HEK293 (cell line): Measurements from ENCODE around the gene TBPL1.

ENCODE experiments used
- GLIS1 ChIP-seq: fragments of 450-650 bp; formaldehyde crosslinking; IDR thresholded peaks from 2 replicates; pipeline ENCODE4 v1.5.1; 2016; ENCODE audit warnings: missing biosample characterization, missing genetic modification characterization
- OVOL3 ChIP-seq: fragments of 450-650 bp; formaldehyde crosslinking; IDR thresholded peaks from 2 replicates; pipeline ENCODE4 v1.5.1; 2016; ENCODE audit warnings: missing biosample characterization, missing genetic modification characterization
- TRIM28 ChIP-seq: IDR thresholded peaks from 2 replicates; pipeline ENCODE4 v1.6.1; 2011; ENCODE audit warnings: low read length, control low read depth, borderline replicate concordance
- WT1 ChIP-seq: fragments of 450-650 bp; formaldehyde crosslinking; IDR thresholded peaks from 2 replicates; pipeline ENCODE4 v1.5.1; 2016; ENCODE audit warnings: missing biosample characterization, missing genetic modification characterization
- ZBTB20 ChIP-seq: fragments of 450-650 bp; formaldehyde crosslinking; IDR thresholded peaks from 2 replicates; pipeline ENCODE4 v1.5.1; 2016; ENCODE audit warnings: missing biosample characterization, missing genetic modification characterization
- ZFP69B ChIP-seq: fragments of 450-650 bp; formaldehyde crosslinking; IDR thresholded peaks from 2 replicates; pipeline ENCODE4 v1.5.1; 2016; ENCODE audit warnings: missing biosample characterization, missing genetic modification characterization
- ZNF121 ChIP-seq: fragments of 450-650 bp; formaldehyde crosslinking; IDR thresholded peaks from 2 replicates; pipeline ENCODE4 v1.5.1; 2016; ENCODE audit warnings: missing biosample characterization, missing genetic modification characterization
- ZNF133 ChIP-seq: fragments of 450-650 bp; formaldehyde crosslinking; IDR thresholded peaks from 2 replicates; pipeline ENCODE4 v1.5.1; 2016; ENCODE audit warnings: missing biosample characterization, missing genetic modification characterization
- ZNF155 ChIP-seq: fragments of 450-650 bp; formaldehyde crosslinking; IDR thresholded peaks from 2 replicates; pipeline ENCODE4 v1.5.1; 2016; ENCODE audit warnings: missing biosample characterization, missing genetic modification characterization
- ZNF19 ChIP-seq: fragments of 450-650 bp; formaldehyde crosslinking; IDR thresholded peaks from 2 replicates; pipeline ENCODE4; 2016; ENCODE audit warnings: missing biosample characterization, missing genetic modification characterization, low read depth
- ZNF211 ChIP-seq: fragments of 450-650 bp; formaldehyde crosslinking; IDR thresholded peaks from 2 replicates; pipeline ENCODE4 v1.5.1; 2016; ENCODE audit warnings: low read depth, missing biosample characterization, missing genetic modification characterization
- ZNF324 ChIP-seq: fragments of 450-650 bp; formaldehyde crosslinking; IDR thresholded peaks from 2 replicates; pipeline ENCODE4 v1.5.1; 2016; ENCODE audit warnings: missing biosample characterization, missing genetic modification characterization
- ZNF350 ChIP-seq: fragments of 450-650 bp; formaldehyde crosslinking; IDR thresholded peaks from 2 replicates; pipeline ENCODE4 v1.5.0; 2017; ENCODE audit warnings: missing biosample characterization, mild to moderate bottlenecking, missing genetic modification characterization
- ZNF394 ChIP-seq: fragments of 450-650 bp; formaldehyde crosslinking; IDR thresholded peaks from 2 replicates; pipeline ENCODE4 v1.5.1; 2016; ENCODE audit warnings: missing biosample characterization, missing genetic modification characterization, mild to moderate bottlenecking, moderate library complexity, borderline replicate concordance
- ZNF423 ChIP-seq: fragments of 450-650 bp; formaldehyde crosslinking; IDR thresholded peaks from 2 replicates; pipeline ENCODE4 v1.5.1; 2016; ENCODE audit warnings: missing biosample characterization, missing genetic modification characterization
- ZNF433 ChIP-seq: fragments of 450-650 bp; formaldehyde crosslinking; IDR thresholded peaks from 2 replicates; pipeline ENCODE4 v1.5.1; 2016; ENCODE audit warnings: missing biosample characterization, missing genetic modification characterization, low read depth
- ZNF473 ChIP-seq: fragments of 450-650 bp; formaldehyde crosslinking; IDR thresholded peaks from 2 replicates; pipeline ENCODE4 v1.5.1; 2017; ENCODE audit warnings: missing biosample characterization, missing genetic modification characterization
- ZNF571 ChIP-seq: fragments of 450-650 bp; formaldehyde crosslinking; IDR thresholded peaks from 2 replicates; pipeline ENCODE4 v1.5.0; 2017; ENCODE audit warnings: missing biosample characterization, missing genetic modification characterization
- ZNF610 ChIP-seq: fragments of 450-650 bp; formaldehyde crosslinking; IDR thresholded peaks from 2 replicates; pipeline ENCODE4 v1.5.1; 2016; ENCODE audit warnings: missing biosample characterization, missing genetic modification characterization, borderline replicate concordance
- ZNF660 ChIP-seq: fragments of 450-650 bp; IDR thresholded peaks from 2 replicates; pipeline ENCODE4 v1.5.1; 2018; ENCODE audit warnings: missing biosample characterization, mild to moderate bottlenecking, missing genetic modification characterization
- ZNF830 ChIP-seq: fragments of 450-650 bp; IDR thresholded peaks from 2 replicates; pipeline ENCODE4 v1.5.0; 2018; ENCODE audit warnings: missing biosample characterization, missing genetic modification characterization, low read depth, mild to moderate bottlenecking, moderate library complexity
- TF ChIP-seq, protein P1 (sequence below): IDR thresholded peaks from 2 replicates; pipeline ENCODE4 v1.6.1; 2011; ENCODE audit warnings: mild to moderate bottlenecking, low read depth, low read length, borderline replicate concordance
- TF ChIP-seq, protein P2 (sequence below): fragments of 450-650 bp; formaldehyde crosslinking; IDR thresholded peaks from 2 replicates; pipeline ENCODE4 v1.5.1; 2016; ENCODE audit warnings: missing biosample characterization, missing genetic modification characterization
- TF ChIP-seq, protein P3 (sequence below): fragments of 450-650 bp; formaldehyde crosslinking; IDR thresholded peaks from 2 replicates; pipeline ENCODE4 v1.5.1; 2016; ENCODE audit warnings: missing biosample characterization, missing genetic modification characterization, borderline replicate concordance
- TF ChIP-seq, protein P4 (sequence below): fragments of 450-650 bp; formaldehyde crosslinking; IDR thresholded peaks from 2 replicates; pipeline ENCODE4 v1.5.1; 2016; ENCODE audit warnings: missing biosample characterization, missing genetic modification characterization
- TF ChIP-seq, protein P5 (sequence below): fragments of 450-650 bp; formaldehyde crosslinking; IDR thresholded peaks from 2 replicates; pipeline ENCODE4 v1.5.1; 2016; ENCODE audit warnings: missing biosample characterization, missing genetic modification characterization
- TF ChIP-seq, protein P6 (sequence below): fragments of 450-650 bp; formaldehyde crosslinking; IDR thresholded peaks from 2 replicates; pipeline ENCODE4 v1.5.1; 2017; ENCODE audit warnings: missing biosample characterization, missing genetic modification characterization
- TF ChIP-seq, protein P7 (sequence below): fragments of 450-650 bp; formaldehyde crosslinking; IDR thresholded peaks from 2 replicates; pipeline ENCODE4 v1.5.1; 2016; ENCODE audit warnings: missing biosample characterization, missing genetic modification characterization

Gene TBPL1

DNA sequence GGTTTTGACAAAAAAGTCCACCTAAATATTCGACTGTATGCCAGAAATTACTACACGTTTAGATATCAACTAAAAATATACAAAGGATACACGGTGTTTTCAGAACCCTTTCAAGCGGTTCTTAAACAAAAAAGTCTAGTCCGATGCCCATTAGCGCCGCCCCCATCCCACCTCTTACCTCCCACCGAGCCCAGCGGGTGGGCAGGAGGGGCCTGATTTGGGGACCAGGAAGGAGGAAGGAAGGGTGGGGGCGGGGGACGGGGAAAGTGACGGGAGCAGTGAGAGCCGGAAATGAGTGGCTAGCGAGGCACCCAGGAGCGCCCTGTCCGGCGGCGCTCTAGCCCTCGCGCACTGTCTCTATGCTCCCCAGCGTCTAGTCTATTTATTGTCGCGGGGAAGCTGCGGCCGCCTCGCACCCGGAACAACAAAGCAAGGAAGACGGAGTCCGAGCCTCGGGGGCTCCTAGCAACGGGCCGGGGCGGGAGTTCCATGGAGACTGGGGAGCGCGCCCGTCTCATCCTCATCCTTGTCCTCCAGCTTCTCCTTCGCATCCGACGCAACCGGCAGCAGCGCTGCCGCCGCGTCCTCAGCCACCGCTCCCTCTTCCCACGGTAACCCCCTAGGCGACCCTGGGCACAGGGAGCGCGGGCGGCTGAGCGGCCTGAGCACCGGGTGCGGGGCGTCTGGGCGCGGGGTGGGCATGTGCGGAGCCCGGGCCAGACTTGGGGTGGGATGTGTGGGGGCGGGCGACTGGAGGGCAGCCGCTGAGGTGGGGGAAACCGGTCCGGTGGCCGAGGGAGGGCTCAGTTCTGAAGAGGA is at the start of gene TBPL1 (continued):
- TF ChIP-seq ZNF610 (tag by site-specific recombination) (peak; percentile 77), WT1 (tag by site-specific recombination) (peak; percentile 62), ZNF473 (tag by site-specific recombination) (no peak), ZFP69B (peak; percentile 71; the same call in 1 of the 2 replicates), ZNF155 (no peak), OVOL3 (no peak), ZNF394 (tag by site-specific recombination) (peak; percentile 89), GLIS1 (tag by site-specific recombination) (peak; percentile 96), ZNF660 (tag by site-specific recombination) (peak; percentile 89), ZNF423 (tag by site-specific recombination) (peak; percentile 77), ZNF211 (no peak), ZNF433 (no peak), ZNF571 (no peak), TRIM28 (no peak), ZNF350 (tag by site-specific recombination) (no peak), ZNF19 (tag by site-specific recombination) (no peak; the same call in 1 of the 2 replicates), ZNF324 (peak; percentile 86), ZNF830 (tag by site-specific recombination) (no peak), ZNF121 (tag by site-specific recombination) (no peak), ZBTB20 (tag by site-specific recombination) (peak; percentile 62; the same call in 1 of the 2 replicates), ZNF133 (tag by site-specific recombination) (no peak)
- TF ChIP-seq, protein P1, sequence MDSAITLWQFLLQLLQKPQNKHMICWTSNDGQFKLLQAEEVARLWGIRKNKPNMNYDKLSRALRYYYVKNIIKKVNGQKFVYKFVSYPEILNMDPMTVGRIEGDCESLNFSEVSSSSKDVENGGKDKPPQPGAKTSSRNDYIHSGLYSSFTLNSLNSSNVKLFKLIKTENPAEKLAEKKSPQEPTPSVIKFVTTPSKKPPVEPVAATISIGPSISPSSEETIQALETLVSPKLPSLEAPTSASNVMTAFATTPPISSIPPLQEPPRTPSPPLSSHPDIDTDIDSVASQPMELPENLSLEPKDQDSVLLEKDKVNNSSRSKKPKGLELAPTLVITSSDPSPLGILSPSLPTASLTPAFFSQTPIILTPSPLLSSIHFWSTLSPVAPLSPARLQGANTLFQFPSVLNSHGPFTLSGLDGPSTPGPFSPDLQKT: peak; percentile 80; the same call in 1 of the 2 replicates
- TF ChIP-seq, protein P2, sequence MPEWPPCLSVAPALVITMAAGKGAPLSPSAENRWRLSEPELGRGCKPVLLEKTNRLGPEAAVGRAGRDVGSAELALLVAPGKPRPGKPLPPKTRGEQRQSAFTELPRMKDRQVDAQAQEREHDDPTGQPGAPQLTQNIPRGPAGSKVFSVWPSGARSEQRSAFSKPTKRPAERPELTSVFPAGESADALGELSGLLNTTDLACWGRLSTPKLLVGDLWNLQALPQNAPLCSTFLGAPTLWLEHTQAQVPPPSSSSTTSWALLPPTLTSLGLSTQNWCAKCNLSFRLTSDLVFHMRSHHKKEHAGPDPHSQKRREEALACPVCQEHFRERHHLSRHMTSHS (tag by site-specific recombination): no peak
- TF ChIP-seq, protein P3, sequence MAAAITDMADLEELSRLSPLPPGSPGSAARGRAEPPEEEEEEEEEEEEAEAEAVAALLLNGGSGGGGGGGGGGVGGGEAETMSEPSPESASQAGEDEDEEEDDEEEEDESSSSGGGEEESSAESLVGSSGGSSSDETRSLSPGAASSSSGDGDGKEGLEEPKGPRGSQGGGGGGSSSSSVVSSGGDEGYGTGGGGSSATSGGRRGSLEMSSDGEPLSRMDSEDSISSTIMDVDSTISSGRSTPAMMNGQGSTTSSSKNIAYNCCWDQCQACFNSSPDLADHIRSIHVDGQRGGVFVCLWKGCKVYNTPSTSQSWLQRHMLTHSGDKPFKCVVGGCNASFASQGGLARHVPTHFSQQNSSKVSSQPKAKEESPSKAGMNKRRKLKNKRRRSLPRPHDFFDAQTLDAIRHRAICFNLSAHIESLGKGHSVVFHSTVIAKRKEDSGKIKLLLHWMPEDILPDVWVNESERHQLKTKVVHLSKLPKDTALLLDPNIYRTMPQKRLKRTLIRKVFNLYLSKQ: no peak
- TF ChIP-seq, protein P4, sequence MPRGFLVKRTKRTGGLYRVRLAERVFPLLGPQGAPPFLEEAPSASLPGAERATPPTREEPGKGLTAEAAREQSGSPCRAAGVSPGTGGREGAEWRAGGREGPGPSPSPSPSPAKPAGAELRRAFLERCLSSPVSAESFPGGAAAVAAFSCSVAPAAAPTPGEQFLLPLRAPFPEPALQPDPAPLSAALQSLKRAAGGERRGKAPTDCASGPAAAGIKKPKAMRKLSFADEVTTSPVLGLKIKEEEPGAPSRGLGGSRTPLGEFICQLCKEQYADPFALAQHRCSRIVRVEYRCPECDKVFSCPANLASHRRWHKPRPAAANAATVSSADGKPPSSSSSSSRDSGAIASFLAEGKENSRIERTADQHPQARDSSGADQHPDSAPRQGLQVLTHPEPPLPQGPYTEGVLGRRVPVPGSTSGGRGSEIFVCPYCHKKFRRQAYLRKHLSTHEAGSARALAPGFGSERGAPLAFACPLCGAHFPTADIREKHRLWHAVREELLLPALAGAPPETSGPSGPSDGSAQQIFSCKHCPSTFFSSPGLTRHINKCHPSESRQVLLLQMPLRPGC (tag by site-specific recombination): peak; percentile 83
- TF ChIP-seq, protein P5, sequence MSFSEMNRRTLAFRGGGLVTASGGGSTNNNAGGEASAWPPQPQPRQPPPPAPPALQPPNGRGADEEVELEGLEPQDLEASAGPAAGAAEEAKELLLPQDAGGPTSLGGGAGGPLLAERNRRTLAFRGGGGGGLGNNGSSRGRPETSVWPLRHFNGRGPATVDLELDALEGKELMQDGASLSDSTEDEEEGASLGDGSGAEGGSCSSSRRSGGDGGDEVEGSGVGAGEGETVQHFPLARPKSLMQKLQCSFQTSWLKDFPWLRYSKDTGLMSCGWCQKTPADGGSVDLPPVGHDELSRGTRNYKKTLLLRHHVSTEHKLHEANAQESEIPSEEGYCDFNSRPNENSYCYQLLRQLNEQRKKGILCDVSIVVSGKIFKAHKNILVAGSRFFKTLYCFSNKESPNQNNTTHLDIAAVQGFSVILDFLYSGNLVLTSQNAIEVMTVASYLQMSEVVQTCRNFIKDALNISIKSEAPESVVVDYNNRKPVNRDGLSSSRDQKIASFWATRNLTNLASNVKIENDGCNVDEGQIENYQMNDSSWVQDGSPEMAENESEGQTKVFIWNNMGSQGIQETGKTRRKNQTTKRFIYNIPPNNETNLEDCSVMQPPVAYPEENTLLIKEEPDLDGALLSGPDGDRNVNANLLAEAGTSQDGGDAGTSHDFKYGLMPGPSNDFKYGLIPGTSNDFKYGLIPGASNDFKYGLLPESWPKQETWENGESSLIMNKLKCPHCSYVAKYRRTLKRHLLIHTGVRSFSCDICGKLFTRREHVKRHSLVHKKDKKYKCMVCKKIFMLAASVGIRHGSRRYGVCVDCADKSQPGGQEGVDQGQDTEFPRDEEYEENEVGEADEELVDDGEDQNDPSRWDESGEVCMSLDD (tag by site-specific recombination): peak; percentile 94
- TF ChIP-seq, protein P6, sequence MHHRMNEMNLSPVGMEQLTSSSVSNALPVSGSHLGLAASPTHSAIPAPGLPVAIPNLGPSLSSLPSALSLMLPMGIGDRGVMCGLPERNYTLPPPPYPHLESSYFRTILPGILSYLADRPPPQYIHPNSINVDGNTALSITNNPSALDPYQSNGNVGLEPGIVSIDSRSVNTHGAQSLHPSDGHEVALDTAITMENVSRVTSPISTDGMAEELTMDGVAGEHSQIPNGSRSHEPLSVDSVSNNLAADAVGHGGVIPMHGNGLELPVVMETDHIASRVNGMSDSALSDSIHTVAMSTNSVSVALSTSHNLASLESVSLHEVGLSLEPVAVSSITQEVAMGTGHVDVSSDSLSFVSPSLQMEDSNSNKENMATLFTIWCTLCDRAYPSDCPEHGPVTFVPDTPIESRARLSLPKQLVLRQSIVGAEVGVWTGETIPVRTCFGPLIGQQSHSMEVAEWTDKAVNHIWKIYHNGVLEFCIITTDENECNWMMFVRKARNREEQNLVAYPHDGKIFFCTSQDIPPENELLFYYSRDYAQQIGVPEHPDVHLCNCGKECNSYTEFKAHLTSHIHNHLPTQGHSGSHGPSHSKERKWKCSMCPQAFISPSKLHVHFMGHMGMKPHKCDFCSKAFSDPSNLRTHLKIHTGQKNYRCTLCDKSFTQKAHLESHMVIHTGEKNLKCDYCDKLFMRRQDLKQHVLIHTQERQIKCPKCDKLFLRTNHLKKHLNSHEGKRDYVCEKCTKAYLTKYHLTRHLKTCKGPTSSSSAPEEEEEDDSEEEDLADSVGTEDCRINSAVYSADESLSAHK: peak; percentile 77
- TF ChIP-seq, protein P7, sequence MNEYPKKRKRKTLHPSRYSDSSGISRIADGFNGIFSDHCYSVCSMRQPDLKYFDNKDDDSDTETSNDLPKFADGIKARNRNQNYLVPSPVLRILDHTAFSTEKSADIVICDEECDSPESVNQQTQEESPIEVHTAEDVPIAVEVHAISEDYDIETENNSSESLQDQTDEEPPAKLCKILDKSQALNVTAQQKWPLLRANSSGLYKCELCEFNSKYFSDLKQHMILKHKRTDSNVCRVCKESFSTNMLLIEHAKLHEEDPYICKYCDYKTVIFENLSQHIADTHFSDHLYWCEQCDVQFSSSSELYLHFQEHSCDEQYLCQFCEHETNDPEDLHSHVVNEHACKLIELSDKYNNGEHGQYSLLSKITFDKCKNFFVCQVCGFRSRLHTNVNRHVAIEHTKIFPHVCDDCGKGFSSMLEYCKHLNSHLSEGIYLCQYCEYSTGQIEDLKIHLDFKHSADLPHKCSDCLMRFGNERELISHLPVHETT (tag by site-specific recombination): peak; percentile 98
